HepG2 (cell line): Measurements from ENCODE around the gene POLR1G. TPM values are rescaled to one million over a fixed set of nuclear protein-coding genes. Genes with fewer than 3 reads are reported as not detected.

Experiments used
- CAMTA2 ChIP-seq: sonication (generic); formaldehyde crosslinking; IDR thresholded peaks from 2 replicates; pipeline ENCODE4 v1.4.0; 2020; ENCODE audit warnings: mild to moderate bottlenecking, missing genetic modification reagents, borderline replicate concordance
- CHCHD3 ChIP-seq: sonication (generic); formaldehyde crosslinking; IDR thresholded peaks from 2 replicates; pipeline ENCODE4 v1.8.0; 2022; ENCODE audit warnings: mild to moderate bottlenecking, missing genetic modification reagents, moderate library complexity
- EZH2 ChIP-seq: conservative IDR thresholded peaks from 2 replicates; pipeline ENCODE4 v1.6.1; 2012; ENCODE audit warnings: mild to moderate bottlenecking, low read depth, low read length, moderate library complexity
- HOXA3 ChIP-seq: sonication (generic); formaldehyde crosslinking; IDR thresholded peaks from 2 replicates; pipeline ENCODE4 v1.5.0; 2020; ENCODE audit warnings: missing genetic modification reagents
- ZFP90 ChIP-seq: sonication (generic); formaldehyde crosslinking; IDR thresholded peaks from 2 replicates; pipeline ENCODE4 v1.8.0; 2022; ENCODE audit warnings: missing genetic modification reagents, mild to moderate bottlenecking, inconsistent platforms, borderline replicate concordance
- ZNF564 ChIP-seq: sonication (generic); formaldehyde crosslinking; IDR thresholded peaks from 2 replicates; pipeline ENCODE4 v1.8.1; 2023; ENCODE audit warnings: mild to moderate bottlenecking, missing genetic modification reagents
- ZNF780A ChIP-seq: sonication (generic); formaldehyde crosslinking; IDR thresholded peaks from 2 replicates; pipeline ENCODE4 v1.8.0; 2022; ENCODE audit warnings: mild to moderate bottlenecking, missing genetic modification reagents, moderate library complexity
- ZSCAN12 ChIP-seq: sonication (generic); formaldehyde crosslinking; IDR thresholded peaks from 2 replicates; pipeline ENCODE4 v1.9.0; 2021; ENCODE audit warnings: mild to moderate bottlenecking, missing genetic modification reagents
- polyA plus RNA-seq, 8 experiments: library from polyadenylated mRNA; depleted of rRNA in 3 of 8; stranded (reverse) in 7 of 8; unstranded in 1 of 8; fragments of >200 nt; fragmentation: Illumina TruSeq in 4 of 8; extraction: Trizol in 4 of 8; gene quantifications; 2 replicates each; pipeline versions ENCODE4 v1.2.1 to v1.2.3, GENCODE V29; 2011 to 2016; ENCODE audit warnings: low read depth in 4 of 8, missing spikeins in 1 of 8, mixed read lengths in 1 of 8; ENCODE audit not compliant: insufficient read depth in 1 of 8
- total RNA-seq, 5 experiments: library from RNA; depleted of rRNA; stranded (reverse); fragments of >200 nt; fragmentation: Illumina TruSeq; extraction: Trizol; gene quantifications; 2 replicates each; pipeline ENCODE4 v1.2.3, GENCODE V29; 2016; ENCODE audit warnings: low read depth in 1 of 5
- TF ChIP-seq, protein P1 (sequence below): sonication (generic); formaldehyde crosslinking; IDR thresholded peaks from 2 replicates; pipeline ENCODE4 v1.8.0; 2022; ENCODE audit warnings: mild to moderate bottlenecking, missing genetic modification reagents
- TF ChIP-seq, protein P2 (sequence below): sonication (generic); formaldehyde crosslinking; IDR thresholded peaks from 2 replicates; pipeline ENCODE4 v1.4.0; 2020; ENCODE audit warnings: mild to moderate bottlenecking, low read depth, missing genetic modification reagents
- TF ChIP-seq, protein P3 (sequence below): sonication (generic); formaldehyde crosslinking; IDR thresholded peaks from 2 replicates; pipeline ENCODE4 v1.5.0; 2020; ENCODE audit warnings: missing genetic modification reagents
- TF ChIP-seq, protein P4 (sequence below): sonication (generic); formaldehyde crosslinking; IDR thresholded peaks from 2 replicates; pipeline ENCODE4 v1.4.0; 2020; ENCODE audit warnings: missing genetic modification reagents, borderline replicate concordance
- TF ChIP-seq, protein P5 (sequence below): sonication (generic); formaldehyde crosslinking; IDR thresholded peaks from 2 replicates; pipeline ENCODE4 v1.5.0; 2020; ENCODE audit warnings: missing genetic modification reagents, mild to moderate bottlenecking, borderline replicate concordance
- TF ChIP-seq, protein P6 (sequence below): sonication (generic); formaldehyde crosslinking; IDR thresholded peaks from 2 replicates; pipeline ENCODE4 v1.4.0; 2020; ENCODE audit warnings: missing genetic modification reagents
- TF ChIP-seq, protein P7 (sequence below): sonication (generic); formaldehyde crosslinking; IDR thresholded peaks from 2 replicates; pipeline ENCODE4 v1.5.1; 2020; ENCODE audit warnings: mild to moderate bottlenecking, moderate library complexity, missing genetic modification reagents

The POLR1G gene
- total and polyA plus RNA-seq, 2 of the 13 experiments (the other 11 are each of a cell fraction or from before 2014, with no cell fraction given), result 3.5 to 20.8 TPM

DNA sequence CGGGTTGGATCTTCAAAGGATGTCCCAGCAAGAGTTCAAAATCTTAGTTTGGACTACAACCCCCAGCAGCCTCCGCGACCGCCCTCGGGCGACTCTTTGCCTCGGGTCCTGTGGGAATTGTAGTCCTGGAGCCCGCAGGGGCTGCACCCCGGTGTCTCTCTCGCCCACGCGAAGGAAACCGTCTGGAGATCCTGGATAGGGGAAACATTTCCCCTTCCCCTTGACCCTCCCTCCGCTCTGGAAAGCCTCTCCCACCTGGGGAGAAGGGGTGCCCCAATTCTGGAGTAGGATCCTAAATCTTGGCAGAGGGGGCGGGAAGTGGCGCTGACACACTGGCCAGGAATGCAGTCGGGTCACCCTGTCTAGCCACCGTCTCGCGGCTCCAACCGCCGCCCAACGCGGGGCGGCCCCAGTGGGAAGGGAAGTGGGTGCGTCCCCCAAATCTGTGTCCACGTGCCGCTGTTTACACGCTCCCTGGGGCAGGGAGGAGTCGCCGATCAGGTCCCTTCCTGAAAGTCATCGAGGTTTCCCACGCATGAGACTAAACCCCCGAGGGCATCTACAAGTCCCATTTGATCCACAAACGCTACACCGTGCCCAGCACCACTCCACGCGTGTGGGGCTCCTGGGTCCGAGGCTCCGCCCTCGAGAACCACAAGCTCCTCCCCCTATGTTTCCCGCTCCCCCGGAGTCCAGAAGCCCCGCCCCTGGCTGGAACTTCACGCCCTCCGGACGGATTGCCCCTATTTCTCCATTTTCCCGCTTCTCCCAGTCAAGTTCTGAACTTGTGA is 814 bp upstream of the POLR1G start (continued):
- TF ChIP-seq, protein P1, sequence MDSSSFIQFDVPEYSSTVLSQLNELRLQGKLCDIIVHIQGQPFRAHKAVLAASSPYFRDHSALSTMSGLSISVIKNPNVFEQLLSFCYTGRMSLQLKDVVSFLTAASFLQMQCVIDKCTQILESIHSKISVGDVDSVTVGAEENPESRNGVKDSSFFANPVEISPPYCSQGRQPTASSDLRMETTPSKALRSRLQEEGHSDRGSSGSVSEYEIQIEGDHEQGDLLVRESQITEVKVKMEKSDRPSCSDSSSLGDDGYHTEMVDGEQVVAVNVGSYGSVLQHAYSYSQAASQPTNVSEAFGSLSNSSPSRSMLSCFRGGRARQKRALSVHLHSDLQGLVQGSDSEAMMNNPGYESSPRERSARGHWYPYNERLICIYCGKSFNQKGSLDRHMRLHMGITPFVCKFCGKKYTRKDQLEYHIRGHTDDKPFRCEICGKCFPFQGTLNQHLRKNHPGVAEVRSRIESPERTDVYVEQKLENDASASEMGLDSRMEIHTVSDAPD (CRISPR knock-in tag), result no peak
- TF ChIP-seq, protein P2, sequence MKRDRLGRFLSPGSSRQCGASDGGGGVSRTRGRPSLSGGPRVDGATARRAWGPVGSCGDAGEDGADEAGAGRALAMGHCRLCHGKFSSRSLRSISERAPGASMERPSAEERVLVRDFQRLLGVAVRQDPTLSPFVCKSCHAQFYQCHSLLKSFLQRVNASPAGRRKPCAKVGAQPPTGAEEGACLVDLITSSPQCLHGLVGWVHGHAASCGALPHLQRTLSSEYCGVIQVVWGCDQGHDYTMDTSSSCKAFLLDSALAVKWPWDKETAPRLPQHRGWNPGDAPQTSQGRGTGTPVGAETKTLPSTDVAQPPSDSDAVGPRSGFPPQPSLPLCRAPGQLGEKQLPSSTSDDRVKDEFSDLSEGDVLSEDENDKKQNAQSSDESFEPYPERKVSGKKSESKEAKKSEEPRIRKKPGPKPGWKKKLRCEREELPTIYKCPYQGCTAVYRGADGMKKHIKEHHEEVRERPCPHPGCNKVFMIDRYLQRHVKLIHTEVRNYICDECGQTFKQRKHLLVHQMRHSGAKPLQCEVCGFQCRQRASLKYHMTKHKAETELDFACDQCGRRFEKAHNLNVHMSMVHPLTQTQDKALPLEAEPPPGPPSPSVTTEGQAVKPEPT (CRISPR knock-in tag), result no peak
- TF ChIP-seq, protein P3, sequence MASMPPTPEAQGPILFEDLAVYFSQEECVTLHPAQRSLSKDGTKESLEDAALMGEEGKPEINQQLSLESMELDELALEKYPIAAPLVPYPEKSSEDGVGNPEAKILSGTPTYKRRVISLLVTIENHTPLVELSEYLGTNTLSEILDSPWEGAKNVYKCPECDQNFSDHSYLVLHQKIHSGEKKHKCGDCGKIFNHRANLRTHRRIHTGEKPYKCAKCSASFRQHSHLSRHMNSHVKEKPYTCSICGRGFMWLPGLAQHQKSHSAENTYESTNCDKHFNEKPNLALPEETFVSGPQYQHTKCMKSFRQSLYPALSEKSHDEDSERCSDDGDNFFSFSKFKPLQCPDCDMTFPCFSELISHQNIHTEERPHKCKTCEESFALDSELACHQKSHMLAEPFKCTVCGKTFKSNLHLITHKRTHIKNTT (CRISPR knock-in tag), result no peak
- TF ChIP-seq, protein P4, sequence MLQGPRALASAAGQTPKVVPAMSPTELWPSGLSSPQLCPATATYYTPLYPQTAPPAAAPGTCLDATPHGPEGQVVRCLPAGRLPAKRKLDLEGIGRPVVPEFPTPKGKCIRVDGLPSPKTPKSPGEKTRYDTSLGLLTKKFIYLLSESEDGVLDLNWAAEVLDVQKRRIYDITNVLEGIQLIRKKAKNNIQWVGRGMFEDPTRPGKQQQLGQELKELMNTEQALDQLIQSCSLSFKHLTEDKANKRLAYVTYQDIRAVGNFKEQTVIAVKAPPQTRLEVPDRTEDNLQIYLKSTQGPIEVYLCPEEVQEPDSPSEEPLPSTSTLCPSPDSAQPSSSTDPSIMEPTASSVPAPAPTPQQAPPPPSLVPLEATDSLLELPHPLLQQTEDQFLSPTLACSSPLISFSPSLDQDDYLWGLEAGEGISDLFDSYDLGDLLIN (CRISPR knock-in tag), result no peak
- TF ChIP-seq ZNF564 (CRISPR knock-in tag), result peak; percentile 60; the same call in 1 of the 2 replicates
- TF ChIP-seq HOXA3, result no peak
- no peak; the same call in 1 of the 2 replicates for TF ChIP-seq ZFP90 (CRISPR knock-in tag)
- TF ChIP-seq, protein P5, sequence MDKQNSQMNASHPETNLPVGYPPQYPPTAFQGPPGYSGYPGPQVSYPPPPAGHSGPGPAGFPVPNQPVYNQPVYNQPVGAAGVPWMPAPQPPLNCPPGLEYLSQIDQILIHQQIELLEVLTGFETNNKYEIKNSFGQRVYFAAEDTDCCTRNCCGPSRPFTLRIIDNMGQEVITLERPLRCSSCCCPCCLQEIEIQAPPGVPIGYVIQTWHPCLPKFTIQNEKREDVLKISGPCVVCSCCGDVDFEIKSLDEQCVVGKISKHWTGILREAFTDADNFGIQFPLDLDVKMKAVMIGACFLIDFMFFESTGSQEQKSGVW (CRISPR knock-in tag), result no peak
- no peak for TF ChIP-seq CAMTA2 (CRISPR knock-in tag)
- TF ChIP-seq ZSCAN12 (CRISPR knock-in tag), result no peak
- TF ChIP-seq, protein P6, sequence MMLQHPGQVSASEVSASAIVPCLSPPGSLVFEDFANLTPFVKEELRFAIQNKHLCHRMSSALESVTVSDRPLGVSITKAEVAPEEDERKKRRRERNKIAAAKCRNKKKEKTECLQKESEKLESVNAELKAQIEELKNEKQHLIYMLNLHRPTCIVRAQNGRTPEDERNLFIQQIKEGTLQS (CRISPR knock-in tag), result peak; percentile 80
- TF ChIP-seq CHCHD3 (CRISPR knock-in tag), result no peak
- TF ChIP-seq EZH2, result no peak
- TF ChIP-seq ZNF780A (CRISPR knock-in tag), result no peak
- TF ChIP-seq, protein P7, sequence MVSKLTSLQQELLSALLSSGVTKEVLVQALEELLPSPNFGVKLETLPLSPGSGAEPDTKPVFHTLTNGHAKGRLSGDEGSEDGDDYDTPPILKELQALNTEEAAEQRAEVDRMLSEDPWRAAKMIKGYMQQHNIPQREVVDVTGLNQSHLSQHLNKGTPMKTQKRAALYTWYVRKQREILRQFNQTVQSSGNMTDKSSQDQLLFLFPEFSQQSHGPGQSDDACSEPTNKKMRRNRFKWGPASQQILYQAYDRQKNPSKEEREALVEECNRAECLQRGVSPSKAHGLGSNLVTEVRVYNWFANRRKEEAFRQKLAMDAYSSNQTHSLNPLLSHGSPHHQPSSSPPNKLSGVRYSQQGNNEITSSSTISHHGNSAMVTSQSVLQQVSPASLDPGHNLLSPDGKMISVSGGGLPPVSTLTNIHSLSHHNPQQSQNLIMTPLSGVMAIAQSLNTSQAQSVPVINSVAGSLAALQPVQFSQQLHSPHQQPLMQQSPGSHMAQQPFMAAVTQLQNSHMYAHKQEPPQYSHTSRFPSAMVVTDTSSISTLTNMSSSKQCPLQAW (CRISPR knock-in tag), result peak; percentile 66; the same call in 1 of the 2 replicates
